Myocyte (in vitro differentiated cells): ENCODE measurements around the gene RFPL3. TPM values are rescaled to one million over a fixed set of nuclear protein-coding genes. Genes with fewer than 3 reads are reported as not detected.

Experiments used
- DNase-seq: peaks from one replicate; pipeline ENCODE4 v3.0.0-alpha.2; 2012; ENCODE audit warnings: low read depth
- total RNA-seq: library from RNA; depleted of rRNA; stranded (reverse); fragments of >200 nt; gene quantifications from 2 replicates; pipeline ENCODE4 v1.2.3, GENCODE V29; 2014

Gene RFPL3
- total RNA-seq, 1 donor from 2014 or later, result not detected

DNA sequence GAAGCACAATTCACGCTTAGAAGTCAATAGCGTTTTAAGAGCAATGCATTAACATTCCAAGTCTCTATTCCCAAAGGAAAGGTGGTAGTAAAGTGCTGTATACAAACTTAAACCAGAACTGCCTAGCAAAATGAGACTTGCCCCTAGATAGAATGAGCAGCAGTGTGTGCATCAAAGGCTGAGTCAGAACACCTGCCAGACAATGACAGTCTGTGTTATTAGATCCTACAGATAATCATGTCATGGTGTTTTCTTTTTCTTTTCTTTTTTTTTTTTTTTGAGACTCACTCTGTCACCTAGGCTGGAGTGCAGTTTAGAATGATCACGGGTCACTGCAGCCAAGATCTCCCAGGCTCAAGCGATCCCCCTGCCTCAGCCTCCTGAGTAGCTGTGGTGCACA lies 52.8 kb downstream of the RFPL3 start:
- DNase-seq, result no peak

Other genes with a start within 250 kb of the RFPL3 start
- gene C22orf42, start 198.6 kb upstream of the RFPL3 start, total RNA-seq, result not detected in 2 replicates
- not detected in 2 replicates for gene RFPL2, start 152.8 kb upstream of the RFPL3 start, total RNA-seq
- not detected in 2 replicates for gene SLC5A4, start 102.5 kb upstream of the RFPL3 start, total RNA-seq
- 93.0 and 100 TPM in 2 replicates for gene RTCB, start 54.4 kb downstream of the RFPL3 start, total RNA-seq
- not detected in 2 replicates for gene BPIFC, start 106.6 kb downstream of the RFPL3 start, total RNA-seq
- 58.1 and 62.0 TPM in 2 replicates for gene FBXO7, start 116.9 kb downstream of the RFPL3 start, total RNA-seq